8988T (cell line): Measurements from ENCODE around the gene TAPBP.

Experiments used
- DNase-seq: peaks from one replicate; pipeline ENCODE4 v3.0.0; 2011

Gene TAPBP

DNA sequence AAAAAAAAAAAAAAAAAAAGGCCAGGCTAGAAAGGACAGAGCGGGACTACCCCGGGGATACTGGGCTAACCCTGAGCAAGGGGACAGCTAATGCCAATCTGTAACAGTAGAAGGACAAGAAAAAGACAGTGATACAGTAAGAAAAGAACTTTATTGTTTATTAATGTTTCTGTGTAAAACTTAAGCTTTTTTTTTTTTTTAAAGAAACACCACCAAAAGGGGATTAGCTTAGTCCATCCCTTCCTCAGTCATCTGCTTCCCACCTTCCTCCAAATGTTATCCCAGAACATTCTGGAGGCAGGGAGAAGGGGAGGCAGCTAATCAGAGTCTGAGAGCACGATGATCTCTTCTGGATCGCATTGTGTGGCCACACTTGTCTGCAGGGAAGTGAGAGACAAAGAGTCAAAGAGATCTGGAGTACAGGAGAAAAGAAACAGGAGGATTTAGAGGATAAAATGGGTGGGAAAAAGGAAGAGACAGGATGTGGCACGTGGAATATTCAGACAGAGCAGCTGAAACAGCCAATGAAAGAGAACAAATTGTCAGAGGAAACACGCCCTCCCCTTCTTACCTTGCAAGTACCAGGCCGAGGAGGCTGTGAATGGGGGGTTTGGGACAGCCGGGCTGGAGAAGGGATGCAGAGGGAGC lies 4.7 kb upstream of the TAPBP start:
- DNase-seq, result no peak

DNA sequence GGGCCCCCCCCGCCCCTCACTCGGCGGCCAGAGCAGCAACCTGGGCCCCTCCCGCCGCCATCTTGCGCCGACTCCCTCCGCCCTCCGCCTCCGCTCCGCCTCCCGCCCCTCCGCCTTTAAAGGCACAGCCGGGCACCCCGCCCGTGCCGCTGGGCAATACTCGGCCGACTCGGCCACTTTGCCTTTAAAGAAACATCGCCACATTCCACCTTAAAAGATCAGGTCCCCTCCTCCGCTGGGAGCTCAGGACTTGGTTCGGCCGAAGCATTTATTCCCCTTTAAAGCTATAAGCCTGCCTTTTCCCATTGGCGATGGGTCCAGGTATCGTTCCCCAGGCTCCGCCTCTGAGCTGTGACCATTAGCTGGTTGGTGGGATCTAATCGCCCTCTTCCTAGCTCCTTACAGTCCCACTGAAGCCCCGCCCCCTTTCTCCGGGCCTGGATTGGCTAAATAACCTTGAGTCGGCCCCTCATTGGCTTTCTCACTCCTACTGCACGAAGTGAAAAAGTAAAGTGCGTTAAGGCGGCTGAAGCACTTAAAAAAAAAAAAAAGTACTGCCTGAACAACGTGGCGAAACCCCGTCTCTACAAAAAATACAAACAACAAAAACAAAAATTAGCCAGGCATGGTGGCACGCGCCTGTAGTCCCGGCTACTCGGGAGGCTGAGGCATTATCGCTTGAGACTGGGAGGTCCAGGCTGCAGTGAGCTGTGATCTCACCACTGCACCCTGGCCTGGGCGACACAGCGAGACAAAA lies 4.0 kb upstream of the TAPBP start, which contains the start of gene ZBTB22:
TSS of gene ZBTB22 (minus strand) at position 76 of the 757 bp plus-strand sequence. CDS start 828 bp downstream, outside the sequence.
- DNase-seq, result peak; percentile 82

DNA sequence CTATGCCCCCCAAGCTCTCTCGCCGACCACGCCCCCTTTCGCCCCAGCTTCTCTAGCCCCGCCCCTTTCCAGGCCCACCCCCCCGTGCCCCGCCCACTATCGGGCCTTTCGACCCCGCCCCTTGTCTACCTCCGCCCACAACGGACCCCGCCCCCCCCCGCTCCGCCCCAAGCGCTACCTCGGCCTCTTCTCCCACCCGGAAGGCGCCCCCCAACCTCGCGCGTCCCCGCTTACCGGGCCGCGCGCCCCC lies 3.5 kb upstream of the TAPBP start:
- DNase-seq, result no peak

DNA sequence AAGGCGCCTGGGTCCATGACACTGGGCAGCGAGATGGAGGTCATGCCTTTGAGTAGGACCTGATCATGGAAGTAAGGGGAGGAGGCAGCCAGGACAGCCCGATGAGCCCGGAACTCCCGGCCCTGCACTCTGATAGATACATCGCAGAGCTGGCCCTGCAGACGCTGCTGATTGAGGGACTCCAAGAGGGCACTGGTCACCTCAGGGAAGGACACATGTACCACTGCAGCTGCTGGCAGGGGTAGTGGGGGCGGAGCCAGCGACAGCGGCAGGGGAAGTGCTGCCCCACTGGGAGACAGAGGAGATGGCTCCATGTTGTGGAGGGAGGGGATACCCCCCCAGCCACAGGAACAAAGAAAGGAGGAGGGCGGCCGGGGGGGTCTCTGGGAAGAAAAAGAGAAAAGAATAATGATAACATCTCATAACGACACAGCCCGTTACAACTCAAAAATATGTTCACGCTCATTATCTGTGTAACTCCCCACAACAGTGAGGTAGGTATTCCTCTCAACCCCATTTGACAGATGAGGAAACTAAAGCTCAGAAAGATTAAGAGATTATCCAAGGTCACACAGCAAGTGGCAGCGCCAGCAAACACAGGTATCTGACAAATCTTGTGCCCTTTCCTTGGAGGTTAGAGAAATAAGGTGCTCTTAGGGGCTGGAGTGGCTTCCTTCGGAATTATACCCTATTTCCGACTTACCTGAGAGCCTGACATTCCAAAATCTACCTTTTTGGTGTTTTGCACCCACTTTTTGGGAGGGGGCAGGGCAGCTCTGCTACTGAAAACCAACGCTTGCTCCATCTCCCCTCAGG lies 2.9 kb upstream of the TAPBP start:
- DNase-seq, result no peak

DNA sequence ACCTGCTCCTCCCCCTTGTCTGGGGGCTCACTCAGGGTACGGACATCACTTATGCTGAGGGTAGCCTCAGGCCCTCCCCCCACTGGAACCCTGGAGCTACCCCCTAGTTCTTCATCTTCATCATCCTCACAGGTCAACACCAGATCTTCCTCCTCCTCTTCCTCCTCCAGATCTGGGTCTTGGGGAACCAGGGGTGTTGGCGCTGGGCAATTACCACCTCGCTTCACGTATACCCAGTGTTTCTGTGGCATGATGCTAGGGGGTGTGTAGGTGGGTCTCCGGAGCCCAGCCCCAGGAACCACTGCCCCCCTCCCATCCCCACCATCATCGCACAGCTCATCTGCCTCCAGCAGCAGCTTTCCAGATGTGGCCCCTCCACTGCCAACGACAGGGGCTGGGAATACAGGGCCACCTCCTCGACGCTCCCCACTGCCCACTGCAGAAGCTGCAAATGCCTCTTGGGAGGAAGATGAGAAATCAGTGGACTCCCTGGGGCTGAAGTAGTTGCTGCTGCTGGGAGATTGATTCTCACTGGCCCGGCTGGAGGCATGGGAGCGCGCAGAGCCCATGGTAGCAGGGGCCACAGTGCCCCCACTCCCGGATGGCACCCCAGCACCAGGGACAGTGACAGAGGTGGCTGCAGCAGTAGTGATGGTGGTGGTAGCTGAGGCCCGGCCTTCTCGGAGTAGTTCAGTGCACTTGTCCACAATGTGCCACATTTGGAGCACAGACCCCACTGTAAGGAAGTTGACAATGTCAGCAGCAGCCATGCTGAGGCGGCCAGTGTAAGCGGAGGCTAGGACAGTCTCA lies 2.1 kb upstream of the TAPBP start:
- no peak for DNase-seq

DNA sequence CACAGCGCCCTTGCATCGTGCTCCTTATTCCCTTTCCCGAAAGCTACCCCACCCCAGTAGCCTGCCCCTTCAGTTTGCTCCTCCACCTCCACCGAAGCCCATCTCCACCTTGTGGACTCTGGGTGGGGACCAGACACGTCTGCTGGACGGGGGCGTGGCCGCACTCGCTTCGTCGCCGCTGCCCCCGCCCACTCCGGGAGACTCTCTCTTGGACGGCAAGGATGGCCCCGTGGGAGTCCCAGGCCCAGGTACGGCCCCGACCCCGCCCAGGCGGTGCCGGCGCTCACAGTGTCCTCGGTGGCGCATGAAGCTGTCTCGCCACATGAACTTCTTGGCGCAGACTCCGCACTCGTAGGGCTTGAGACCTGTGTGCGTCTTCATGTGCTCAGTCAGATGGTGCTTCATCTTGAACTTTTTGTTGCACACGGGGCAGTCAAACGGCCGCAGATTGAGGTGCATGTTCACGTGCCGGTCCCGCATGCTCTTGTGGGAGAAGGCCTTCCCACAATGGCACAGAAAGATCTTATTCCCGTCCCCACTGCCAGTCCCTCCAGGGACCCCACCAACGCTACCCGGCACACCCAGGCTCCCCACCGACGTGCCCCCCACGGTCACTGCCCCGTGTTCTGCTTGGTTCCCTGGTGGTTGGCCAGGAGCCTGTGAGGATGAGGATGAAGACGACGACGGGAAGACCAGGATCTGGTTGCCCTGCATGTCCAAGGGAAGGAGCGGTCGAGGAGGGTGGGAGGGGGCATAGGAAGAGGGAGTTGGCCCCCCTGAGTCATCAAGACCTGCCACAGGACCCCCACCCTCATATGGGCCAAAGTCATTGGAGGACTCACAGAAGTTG lies 1.3 kb upstream of the TAPBP start:
- DNase-seq, result no peak

DNA sequence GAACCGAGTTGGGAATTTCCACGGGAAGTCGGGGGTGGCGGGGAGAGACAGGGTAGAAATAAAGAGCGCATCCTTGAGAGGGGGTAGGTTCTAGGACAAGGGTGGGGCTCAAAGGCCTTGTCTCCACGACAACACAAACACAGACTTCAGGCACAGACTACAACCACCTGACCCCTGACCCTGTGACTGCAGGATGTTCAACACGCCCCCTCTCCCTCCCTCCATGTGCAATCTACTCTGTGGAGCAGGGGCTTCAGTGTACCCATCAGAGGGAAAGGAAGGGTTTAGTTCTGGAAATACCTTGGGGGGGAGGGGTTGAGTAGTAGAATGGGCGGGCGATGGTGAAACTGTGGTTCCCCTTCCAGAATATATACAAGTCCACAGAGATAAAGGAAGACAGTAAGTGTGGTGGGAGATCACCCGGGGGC lies 651 bp upstream of the TAPBP start:
- DNase-seq, result no peak

DNA sequence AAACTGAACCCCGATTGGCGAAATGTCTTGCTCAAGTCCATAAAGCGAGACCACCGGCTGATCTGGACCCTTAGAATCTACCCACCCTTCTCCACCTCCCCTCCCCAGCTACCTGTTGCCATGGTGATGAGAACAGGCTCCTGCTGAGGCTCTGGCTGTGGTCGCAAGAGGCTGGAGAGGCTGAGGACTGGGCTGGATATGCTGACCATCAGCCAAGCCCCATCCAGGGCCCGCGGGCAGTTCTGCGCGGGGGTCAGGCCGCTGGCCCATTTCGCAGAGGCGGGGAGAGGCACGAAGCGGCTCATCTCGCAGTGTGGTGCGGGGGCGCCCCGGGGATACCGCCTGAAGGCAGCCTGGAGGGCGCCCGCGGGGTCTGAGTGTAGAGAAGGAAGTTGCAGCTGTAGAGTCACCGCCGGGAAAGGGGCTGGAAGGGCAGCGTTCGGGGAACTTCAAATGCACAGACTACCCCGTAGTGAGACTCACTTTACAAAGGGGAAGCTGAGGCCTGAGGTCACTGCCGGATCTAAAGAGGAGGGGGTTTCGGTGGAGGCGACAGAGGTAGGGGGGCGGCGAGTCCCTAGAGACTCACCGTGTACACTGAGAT lies 671 bp downstream of the TAPBP start:
- no peak for DNase-seq

DNA sequence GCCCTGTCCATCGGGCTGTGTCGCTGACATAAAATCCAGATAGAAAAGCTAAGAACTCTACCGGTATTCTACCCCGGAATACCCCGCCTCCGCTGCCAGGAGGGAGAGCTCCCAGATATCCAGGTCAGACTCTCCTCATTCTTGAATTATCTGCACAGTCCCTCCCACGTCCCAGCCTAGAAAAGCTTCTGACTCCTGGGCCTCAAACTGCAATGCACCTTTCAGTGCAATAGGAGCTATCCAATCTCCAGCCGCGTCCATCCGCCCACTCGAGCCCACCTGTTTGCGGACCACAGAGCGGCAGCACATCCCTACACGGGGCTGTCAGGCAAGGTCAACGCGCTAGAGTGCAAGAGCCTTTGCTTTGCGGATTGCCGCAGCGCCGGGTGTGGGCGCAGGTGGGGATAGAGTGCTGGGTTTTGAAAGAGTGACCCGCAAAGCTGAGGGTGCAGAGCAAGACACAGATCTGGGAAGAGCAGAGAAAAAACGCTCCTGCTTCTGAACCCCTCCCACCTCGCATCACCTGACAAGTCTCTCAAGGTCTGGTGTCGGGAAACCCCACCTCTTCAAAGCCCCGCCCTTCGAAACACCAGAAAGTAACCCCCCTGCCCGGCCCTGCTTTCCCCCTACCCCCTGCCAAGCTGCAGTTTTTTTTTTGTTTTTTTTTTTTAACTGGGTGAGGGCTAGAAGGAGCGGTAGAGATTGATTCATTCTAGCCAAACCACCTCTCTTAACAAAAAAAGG lies 1.3 kb downstream of the TAPBP start:
- peak; percentile 79 for DNase-seq

DNA sequence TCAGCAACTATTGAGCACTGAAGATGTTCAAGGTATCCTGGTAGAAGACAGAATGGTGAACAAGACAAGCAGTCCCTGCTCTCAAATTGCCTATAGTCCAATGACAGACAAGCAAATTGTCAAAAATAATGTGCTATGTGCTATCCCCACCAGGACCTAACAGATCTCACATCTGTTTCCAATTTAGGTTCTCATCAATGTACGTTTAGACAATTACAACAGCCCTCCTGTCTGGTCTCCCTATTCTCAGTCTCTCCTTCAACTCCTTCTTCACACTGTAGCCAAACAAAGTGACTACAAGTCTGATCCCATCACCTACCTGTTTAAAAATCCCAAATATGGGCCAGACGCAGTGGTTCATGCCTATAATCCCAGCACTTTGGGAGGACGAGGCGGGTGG lies 7.5 kb downstream of the TAPBP start:
- DNase-seq, result no peak

DNA sequence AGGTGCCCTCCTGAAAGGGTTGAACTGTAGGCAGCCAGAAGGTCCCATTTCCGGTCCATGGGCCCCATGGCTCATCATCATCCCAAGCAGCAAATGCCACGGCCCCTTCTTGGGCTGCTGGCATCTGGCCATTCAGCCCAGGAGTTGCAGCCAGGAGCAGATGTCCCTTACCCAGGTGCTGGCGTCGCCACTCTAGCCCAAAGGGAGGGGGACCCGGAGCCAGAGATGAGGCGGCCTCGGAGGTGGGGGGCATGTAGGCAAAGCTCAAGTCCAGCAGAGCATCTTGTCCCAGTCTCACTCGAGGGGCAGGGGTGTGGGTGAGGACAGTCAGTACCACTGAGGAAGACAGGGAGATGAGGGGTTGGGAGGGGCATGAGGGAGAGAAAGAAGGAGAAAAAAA lies 8.8 kb downstream of the TAPBP start:
- no peak for DNase-seq

DNA sequence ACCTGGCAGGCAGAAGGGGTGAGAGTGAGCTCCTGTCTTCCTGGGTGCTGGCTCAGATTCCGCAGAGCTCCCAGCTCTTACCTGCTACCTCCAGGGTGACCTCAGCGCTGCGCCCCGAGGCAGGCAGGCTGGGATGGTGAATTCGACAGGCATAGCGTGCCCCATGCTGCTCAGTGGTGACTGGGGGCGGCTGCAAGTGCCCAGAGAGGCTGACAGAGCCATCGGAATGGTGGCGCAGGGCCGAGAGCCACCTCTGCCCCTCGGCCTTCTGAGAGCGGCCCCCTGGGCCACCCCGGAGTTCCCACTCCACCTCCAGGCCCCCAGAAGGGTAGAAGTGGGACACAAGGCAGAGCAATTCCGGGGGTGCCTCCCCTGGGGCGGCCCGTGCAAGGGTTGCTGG lies 9.7 kb downstream of the TAPBP start:
- DNase-seq, result no peak

DNA sequence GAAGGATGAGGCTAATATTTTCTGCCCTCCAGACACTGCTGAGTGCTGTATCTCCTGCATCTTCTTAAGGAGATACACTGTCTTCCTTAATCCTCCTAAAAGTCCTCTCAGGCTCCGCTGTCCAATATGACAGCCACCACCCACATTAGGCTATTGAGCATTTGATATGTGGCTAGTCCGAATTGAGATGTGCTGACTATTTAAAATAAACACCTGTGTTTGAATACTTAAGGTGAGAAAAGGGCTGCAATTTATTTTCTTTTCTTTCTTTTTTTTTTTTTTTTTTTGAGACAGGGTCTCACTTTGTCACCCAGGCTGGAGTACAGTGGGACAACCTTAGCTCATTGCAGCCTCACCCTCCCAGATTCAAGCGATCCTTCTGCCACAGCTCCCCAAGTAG lies 12.0 kb downstream of the TAPBP start:
- no peak for DNase-seq

DNA sequence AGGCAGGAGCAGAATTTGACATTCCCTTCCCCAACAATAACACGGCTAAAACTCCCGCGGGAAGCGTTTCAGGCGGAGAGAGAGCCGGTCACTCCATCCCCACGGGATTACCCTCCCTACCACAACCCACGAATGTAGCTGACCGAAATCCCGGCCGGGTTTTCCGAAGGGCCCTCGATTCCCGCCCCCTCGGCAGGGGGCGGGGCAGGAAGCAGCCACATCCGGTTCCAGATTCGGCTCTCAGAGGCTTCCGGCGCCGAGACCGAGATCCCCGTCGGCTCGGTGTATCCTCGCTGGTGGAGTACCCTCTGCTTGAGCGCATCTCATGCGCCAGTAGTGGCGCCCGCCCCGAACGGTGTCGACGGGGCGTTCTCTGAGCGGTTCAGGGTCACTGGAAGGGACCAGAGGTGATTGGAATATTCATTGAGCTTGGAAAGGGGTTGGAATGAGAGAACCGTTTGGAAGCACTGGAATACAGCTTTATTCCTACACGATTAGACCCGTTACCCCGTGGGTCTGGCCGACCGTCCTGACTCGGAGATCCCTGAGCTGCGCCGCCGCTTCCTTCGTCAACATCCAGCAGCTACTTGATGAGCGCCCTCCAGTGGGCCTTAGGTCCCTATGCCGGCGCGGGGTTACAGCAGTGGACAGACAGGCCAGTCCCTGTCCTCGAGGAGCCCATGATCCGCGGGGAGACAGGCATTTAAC lies 14.5 kb downstream of the TAPBP start:
- no peak for DNase-seq

DNA sequence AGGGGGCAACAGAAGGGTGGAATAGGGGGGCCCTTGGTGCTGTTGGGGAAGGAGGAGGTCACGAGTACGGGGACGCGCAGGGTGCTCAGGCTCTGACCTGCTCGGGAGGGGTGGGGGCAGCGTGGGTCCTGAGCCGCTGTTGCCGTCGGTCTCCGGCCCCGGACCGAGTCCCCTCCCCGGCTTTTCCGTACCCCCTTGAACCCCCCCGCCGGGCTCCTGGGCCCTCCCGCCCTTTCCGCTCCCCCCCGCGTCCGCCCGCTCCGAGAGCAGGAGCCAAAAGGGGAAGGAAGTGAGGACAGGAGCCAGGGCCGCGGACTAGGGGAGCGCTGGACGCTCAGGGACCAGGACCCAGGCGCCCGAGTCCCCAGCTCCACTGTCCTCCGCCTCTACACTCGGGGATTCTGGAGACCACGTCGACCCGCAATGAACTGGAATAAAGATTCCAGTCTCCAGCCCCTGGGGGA lies 15.1 kb downstream of the TAPBP start, which contains the start of gene RGL2:
TSS of gene RGL2 (minus strand) at position 170 of the 464 bp plus-strand sequence. CDS start 332 bp downstream, outside the sequence.
- DNase-seq, result no peak

DNA sequence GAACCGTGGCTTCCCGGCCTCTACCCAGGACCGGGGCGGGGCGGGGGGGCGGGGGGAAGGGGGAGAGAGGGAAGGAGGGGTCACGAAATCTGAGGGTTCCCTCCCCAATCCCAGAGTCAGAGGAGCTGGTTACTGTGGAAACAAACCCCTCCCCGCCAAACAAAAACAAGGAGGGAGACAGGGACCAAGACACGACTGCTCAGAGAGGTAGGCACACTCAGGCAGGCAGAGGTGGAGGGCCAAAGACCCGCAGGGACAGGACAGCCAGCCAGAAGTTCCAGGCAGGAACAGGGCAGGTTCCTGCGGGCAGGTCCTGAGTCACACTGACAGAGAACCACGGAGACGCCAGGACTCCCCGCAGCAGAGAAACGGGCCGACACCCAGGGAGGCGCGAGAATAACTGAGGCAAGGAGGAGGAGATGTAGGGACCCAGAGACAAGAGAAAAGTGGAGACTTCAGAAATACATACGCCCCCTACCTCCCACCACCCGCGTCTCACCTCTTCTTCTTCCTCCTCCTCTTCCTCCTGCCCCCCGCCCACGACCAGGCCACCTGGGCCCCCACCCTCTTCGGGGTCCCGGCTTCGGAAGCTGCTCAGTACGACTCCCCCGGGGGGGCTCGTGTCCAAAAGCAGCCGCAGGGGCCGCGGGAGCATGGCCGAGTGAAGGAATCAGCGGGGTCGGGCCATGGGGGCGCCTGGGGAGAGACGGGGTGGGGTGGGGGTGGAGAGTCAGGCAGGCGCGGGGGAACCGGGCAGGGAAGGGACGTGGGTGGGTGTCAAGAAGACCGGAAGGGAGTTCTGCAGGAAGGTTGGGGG lies 15.7 kb downstream of the TAPBP start:
- no peak for DNase-seq

DNA sequence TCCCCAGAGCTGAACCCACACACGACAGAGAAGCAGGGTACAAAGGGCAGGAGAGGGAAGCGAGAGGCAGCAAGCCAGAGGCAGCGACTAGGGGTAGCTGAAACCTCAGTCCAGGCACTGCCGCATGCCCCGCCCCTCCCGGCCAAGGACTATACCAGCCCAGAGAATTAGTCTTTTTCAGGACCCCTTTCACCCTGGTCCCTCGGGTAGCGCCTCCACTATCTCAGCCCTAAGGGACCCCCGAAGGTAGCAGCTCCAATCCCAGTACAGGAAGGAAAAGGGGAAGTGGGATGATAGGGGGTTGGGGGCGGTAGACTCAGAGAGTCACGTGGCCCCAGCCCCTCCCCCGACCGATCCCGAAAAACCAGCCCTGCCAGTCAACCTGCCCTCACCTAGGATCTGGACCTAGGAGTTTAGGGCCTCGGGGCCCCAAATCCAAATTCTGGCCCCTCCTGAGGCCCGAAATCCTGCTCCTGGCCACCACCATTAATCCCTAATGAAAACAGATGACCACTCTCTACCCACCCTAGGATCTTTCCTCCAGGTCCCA lies 16.4 kb downstream of the TAPBP start:
- no peak for DNase-seq

DNA sequence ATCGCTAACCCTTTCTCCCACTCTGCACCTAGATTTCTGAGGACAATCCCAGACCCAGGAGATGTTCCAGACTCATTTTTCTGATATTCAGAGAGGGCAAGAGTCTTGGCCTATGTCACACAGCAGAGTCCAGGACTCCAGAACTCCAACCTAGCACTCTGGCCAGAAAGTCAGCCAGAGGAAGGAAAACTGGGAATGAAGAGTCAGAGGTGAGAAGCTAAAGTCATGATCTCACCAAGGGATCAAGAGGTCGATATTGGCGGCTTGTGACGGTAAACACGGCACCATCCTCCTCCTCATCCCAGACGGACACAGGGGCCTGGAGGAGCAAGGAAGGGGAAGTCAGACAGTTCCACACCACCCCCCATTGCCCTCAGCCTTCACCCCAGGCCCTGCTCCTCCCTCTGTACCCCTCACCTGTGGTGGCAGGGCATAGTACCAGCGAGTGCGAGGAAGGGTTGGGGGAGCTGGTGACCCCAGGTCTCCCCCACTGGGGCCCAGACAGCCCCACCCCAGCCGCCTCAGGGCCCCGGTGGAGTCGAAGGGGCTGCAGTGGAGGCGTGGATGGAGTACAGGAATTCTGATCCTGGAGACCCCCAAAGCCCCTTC lies 17.0 kb downstream of the TAPBP start:
- DNase-seq, result no peak
